Activated T-cell treated with anti-CD3 and anti-CD28 coated beads, Interleukin-2, amount 50 U/mL, for 72 hours (primary cell): ENCODE data around the gene RNF8. TPM values are rescaled to one million over a fixed set of nuclear protein-coding genes. Genes with fewer than 3 reads are reported as not detected.
A peak's percentile ranks its signal among the peaks of the same experiment; 100 is the strongest.
"Not testable (repeated sequence)": the region's sequence is repeated elsewhere in the genome, so short reads cannot be mapped to it uniquely, and the experiment has no call there.

Experiments used
- ATAC-seq, 2 donors: fragments of 150-1000 bp; cut with Tn5 transposase; replicated peaks in 1 of 2; 2 replicates each; pipeline ENCODE4 v1.10.0; 2021; ENCODE audit warnings: moderate library complexity in 2 of 2, mild to moderate bottlenecking in 1 of 2
- DNase-seq, 2 donors: peaks; one replicate each; pipeline ENCODE4 v3.0.0; 2021 to 2022; ENCODE audit warnings: mixed read lengths in 1 of 2
- H3K27ac Mint-ChIP-seq: one replicate; pipeline ENCODE4 v1.8.0; 2022; ENCODE audit warnings: mild to moderate bottlenecking, moderate library complexity, mixed read lengths
- H3K27me3 Mint-ChIP-seq: one replicate; pipeline ENCODE4 v1.8.0; 2022; ENCODE audit warnings: low read depth, mixed read lengths
- H3K36me3 Mint-ChIP-seq, 2 donors: one replicate each; pipeline ENCODE4 v1.8.0; 2022; ENCODE audit warnings: mixed read lengths in 2 of 2, mild to moderate bottlenecking in 1 of 2; ENCODE audit not compliant: insufficient read depth in 2 of 2
- H3K4me1 Mint-ChIP-seq: one replicate; pipeline ENCODE4 v1.8.0; 2022; ENCODE audit warnings: low read depth, mixed read lengths
- H3K4me3 Mint-ChIP-seq, 2 donors: one replicate each; pipeline ENCODE4 v1.8.0; 2022; ENCODE audit warnings: mild to moderate bottlenecking in 2 of 2, mixed read lengths in 2 of 2, moderate library complexity in 2 of 2
- H3K9me3 Mint-ChIP-seq, 2 donors: one replicate each; pipeline ENCODE4 v1.8.0; 2022; ENCODE audit warnings: mixed read lengths in 2 of 2
- total RNA-seq, 2 donors: library from RNA; stranded (reverse); gene quantifications; one replicate each; pipeline ENCODE4 v1.2.3, GENCODE V29; 2022

RNF8 gene
- total RNA-seq, 2 donors from 2014 or later: 19.3 to 24.7 TPM

GRCh38 chr6:37331047-37331446 is 22.7 kb upstream of the RNF8 start:
- no peak for ATAC-seq
- Mint-ChIP-seq H3K36me3 (no peaks in the 10 kb centered on the region), H3K27me3 (no peaks in the 10 kb centered on the region), H3K4me3 (no peak overlapping the region), H3K9me3 (no peaks in the 10 kb centered on the region), H3K4me1 (peaks cover 12% of the 10 kb centered on the region), H3K27ac (no peak overlapping the region)
- DNase-seq: no peak

GRCh38 chr6:37332894-37333293 is 20.9 kb upstream of the RNF8 start:
- H3K36me3 Mint-ChIP-seq: no peaks in the 10 kb centered on the region
- ATAC-seq (peak; percentile 68 to 69), DNase-seq (no peak)
- H3K4me1 Mint-ChIP-seq: peaks cover 12% of the 10 kb centered on the region
- H3K4me3 Mint-ChIP-seq: no peak overlapping the region
- H3K9me3 Mint-ChIP-seq: no peaks in the 10 kb centered on the region
- peak overlapping the region; percentile 47 for H3K27ac Mint-ChIP-seq
- no peaks in the 10 kb centered on the region for H3K27me3 Mint-ChIP-seq

DNA sequence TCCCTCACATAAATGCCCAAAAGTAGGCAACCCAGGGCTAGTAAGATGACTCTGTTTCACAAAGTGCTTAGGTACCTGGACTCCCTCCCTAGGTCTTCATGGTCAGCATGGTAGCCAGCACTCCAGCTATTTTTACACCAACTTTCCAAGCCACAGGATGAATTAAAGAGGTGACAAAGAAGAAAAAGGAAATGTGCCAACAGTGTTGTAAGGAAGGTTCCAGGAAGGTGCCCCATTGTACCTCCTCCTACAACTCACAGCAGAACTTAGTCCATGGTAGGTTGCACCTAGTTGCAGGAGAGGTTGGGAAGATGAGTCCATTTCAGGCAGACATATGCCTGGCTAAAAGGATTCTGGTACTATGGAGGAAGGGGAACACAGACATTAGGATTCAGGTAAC is 19.7 kb upstream of the RNF8 start:
- peaks cover 12% of the 10 kb centered on the region for H3K4me1 Mint-ChIP-seq
- no peak overlapping the region for H3K4me3 Mint-ChIP-seq
- H3K36me3 Mint-ChIP-seq: no peaks in the 10 kb centered on the region
- H3K27ac Mint-ChIP-seq: no peak overlapping the region
- H3K9me3 Mint-ChIP-seq: no peaks in the 10 kb centered on the region
- no peak for DNase-seq
- no peak for ATAC-seq
- no peaks in the 10 kb centered on the region for H3K27me3 Mint-ChIP-seq

- not testable (repeated sequence) for DNase-seq, ATAC-seq, H3K9me3 Mint-ChIP-seq, H3K36me3 Mint-ChIP-seq, H3K4me1 Mint-ChIP-seq, H3K4me3 Mint-ChIP-seq, H3K27ac Mint-ChIP-seq
- H3K27me3 Mint-ChIP-seq: peaks cover 14% of the 10 kb centered on the region
Measured at GRCh38 chr6:37338317-37338716, 15.5 kb upstream of the RNF8 start.

- H3K36me3 Mint-ChIP-seq: no peaks in the 10 kb centered on the region
- H3K9me3 Mint-ChIP-seq: no peaks in the 10 kb centered on the region
- no peak overlapping the region for H3K4me3 Mint-ChIP-seq
- no peaks in the 10 kb centered on the region for H3K4me1 Mint-ChIP-seq
- H3K27ac Mint-ChIP-seq: no peak overlapping the region
- H3K27me3 Mint-ChIP-seq: peaks cover 19% of the 10 kb centered on the region
- no peak for DNase-seq
- ATAC-seq: no peak
Measured at GRCh38 chr6:37338745-37339255, 15.0 kb upstream of the RNF8 start.

- Mint-ChIP-seq H3K27ac (no peak overlapping the region), H3K4me1 (peaks cover 6% of the 10 kb centered on the region), H3K27me3 (peaks cover 28% of the 10 kb centered on the region), H3K4me3 (no peak overlapping the region), H3K9me3 (no peaks in the 10 kb centered on the region), H3K36me3 (no peaks in the 10 kb centered on the region)
- DNase-seq (no peak), ATAC-seq (no peak)
Measured at GRCh38 chr6:37339741-37340638, 13.8 kb upstream of the RNF8 start.

DNA sequence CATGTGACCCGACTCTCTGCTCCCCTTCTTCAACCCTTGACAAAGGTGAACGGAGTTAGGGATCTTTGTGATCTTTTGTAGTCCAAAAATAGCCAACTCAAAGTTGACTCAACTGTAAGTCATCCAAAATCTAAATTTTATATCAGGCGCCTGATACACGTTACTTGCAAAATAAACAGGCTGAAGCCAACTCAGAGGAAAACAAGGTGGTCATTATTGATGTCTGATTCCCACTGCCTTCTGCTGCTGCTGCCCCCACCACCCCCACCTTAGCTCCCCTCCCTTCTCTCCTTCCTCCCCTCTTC is 13.2 kb upstream of the RNF8 start:
- Mint-ChIP-seq H3K4me3 (no peak overlapping the region), H3K36me3 (no peaks in the 10 kb centered on the region), H3K9me3 (no peaks in the 10 kb centered on the region), H3K27ac (no peak overlapping the region), H3K27me3 (peaks cover 28% of the 10 kb centered on the region), H3K4me1 (peaks cover 6% of the 10 kb centered on the region)
- no peak for DNase-seq
- no peak for ATAC-seq

DNA sequence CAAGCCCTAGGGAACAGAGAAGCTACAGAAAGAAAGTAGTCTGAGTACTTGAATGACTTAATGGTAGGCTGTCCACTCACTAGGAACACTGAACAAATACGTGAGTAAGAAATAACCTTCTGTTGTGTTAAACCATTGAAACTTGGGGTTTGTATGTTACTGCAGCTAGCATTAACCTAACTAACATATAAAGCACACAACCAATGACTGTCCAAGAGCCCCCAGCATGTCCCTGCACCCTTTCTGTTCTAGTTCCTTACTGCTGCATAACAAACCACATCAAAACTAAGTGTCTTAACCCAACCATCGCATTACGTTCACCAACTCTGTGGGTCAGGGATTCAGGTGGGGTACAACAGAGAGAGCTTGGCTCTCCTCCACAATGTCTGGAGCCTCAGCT is 10.5 kb upstream of the RNF8 start:
- Mint-ChIP-seq H3K27me3 (peaks cover 34% of the 10 kb centered on the region), H3K4me3 (no peak overlapping the region), H3K4me1 (peaks cover 6% of the 10 kb centered on the region), H3K27ac (no peak overlapping the region), H3K36me3 (no peaks in the 10 kb centered on the region), H3K9me3 (peaks cover 0 to 4% of the 10 kb centered on the region in 2 donors)
- ATAC-seq: no peak
- DNase-seq: no peak

DNA sequence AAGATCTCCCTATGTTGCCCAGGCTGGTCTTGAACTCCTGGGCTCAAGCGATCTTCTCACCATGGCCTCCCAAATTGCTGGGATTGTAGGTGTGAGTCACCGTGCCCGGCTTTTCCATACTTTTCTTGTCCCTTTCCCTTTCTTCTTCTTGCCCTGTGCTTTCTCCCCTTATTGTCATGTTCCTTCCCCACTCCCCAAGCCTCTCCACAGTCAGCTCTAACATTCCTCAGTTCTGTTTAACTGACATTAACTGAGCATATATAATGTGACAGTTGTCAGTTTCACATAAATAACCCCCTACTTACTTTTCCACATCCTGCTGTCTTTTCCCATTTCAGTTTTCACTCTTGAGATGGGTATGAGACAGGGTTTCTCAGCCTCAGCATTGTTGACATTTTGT is 9.5 kb upstream of the RNF8 start:
- no peak for DNase-seq
- Mint-ChIP-seq H3K4me1 (peaks cover 6% of the 10 kb centered on the region), H3K9me3 (peaks cover 0 to 4% of the 10 kb centered on the region in 2 donors), H3K36me3 (no peaks in the 10 kb centered on the region), H3K27ac (no peak overlapping the region), H3K4me3 (no peak overlapping the region), H3K27me3 (peaks cover 34% of the 10 kb centered on the region)
- ATAC-seq: no peak

DNA sequence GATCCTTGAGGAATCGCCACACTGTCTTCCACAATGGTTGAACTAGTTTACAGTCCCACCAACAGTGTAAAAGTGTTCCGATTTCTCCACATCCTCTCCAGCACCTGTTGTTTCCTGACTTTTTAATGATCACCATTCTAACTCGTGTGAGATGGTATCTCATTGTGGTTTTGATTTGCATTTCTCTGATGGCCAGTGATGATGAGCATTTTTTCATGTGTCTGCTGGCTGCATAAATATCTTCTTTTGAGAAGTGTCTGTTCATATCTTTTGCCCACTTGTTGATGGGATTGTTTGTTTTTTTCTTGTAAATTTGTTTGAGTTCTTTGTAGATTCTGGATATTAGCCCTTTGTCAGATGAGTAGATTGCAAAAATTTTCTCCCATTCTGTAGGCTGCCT is 8.0 kb upstream of the RNF8 start:
- not testable (repeated sequence) for DNase-seq, ATAC-seq

GRCh38 chr6:37347177-37347576 is 6.6 kb upstream of the RNF8 start:
- no peak for ATAC-seq
- DNase-seq: no peak
- no peak overlapping the region for H3K4me3 Mint-ChIP-seq
- H3K9me3 Mint-ChIP-seq: peaks cover 0 to 4% of the 10 kb centered on the region in 2 donors
- no peaks in the 10 kb centered on the region for H3K36me3 Mint-ChIP-seq
- no peak overlapping the region for H3K27ac Mint-ChIP-seq
- peaks cover 6% of the 10 kb centered on the region for H3K4me1 Mint-ChIP-seq
- H3K27me3 Mint-ChIP-seq: peaks cover 31% of the 10 kb centered on the region

More for the DNA sequence above, 8.0 kb upstream of the RNF8 start:
- not testable (repeated sequence) for H3K36me3 Mint-ChIP-seq, H3K4me3 Mint-ChIP-seq, H3K27ac Mint-ChIP-seq, H3K9me3 Mint-ChIP-seq, H3K4me1 Mint-ChIP-seq
- peaks cover 34% of the 10 kb centered on the region for H3K27me3 Mint-ChIP-seq

- peaks cover 0 to 4% of the 10 kb centered on the region in 2 donors for H3K9me3 Mint-ChIP-seq
- H3K4me3 Mint-ChIP-seq: no peak overlapping the region
- H3K27me3 Mint-ChIP-seq: peaks cover 26% of the 10 kb centered on the region
- H3K27ac Mint-ChIP-seq: no peak overlapping the region
- peaks cover 11% of the 10 kb centered on the region for H3K4me1 Mint-ChIP-seq
- H3K36me3 Mint-ChIP-seq: no peaks in the 10 kb centered on the region
- no peak for DNase-seq
- no peak for ATAC-seq
Measured at GRCh38 chr6:37347670-37348111, 6.1 kb upstream of the RNF8 start.

DNA sequence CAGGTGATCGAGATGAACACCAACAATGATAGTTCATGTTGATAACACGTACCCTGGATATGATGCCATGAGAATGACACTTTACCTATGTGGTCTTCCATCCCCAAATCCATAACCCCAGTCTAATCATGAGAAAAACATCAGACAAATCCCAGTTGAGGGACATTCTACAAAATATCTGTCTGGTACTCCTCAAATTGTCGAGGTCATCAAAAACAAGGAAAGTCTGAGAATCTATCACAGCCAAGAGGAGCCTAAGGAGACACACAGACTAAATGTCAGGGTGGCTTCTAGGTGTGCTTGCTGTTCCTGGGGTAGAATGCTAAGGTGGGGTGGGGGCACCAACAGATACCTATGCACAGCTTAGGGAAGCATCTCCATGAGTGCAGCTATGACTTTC is 2.8 kb upstream of the RNF8 start:
- Mint-ChIP-seq H3K27me3 (peaks cover 6% of the 10 kb centered on the region), H3K27ac (no peak overlapping the region), H3K4me3 (no peak overlapping the region), H3K36me3 (peaks cover 4 to 10% of the 10 kb centered on the region in 2 donors), H3K4me1 (peaks cover 26% of the 10 kb centered on the region), H3K9me3 (peaks cover 0 to 4% of the 10 kb centered on the region in 2 donors)
- ATAC-seq (no peak), DNase-seq (no peak)

- Mint-ChIP-seq H3K4me3 (peak overlapping the region; percentile 53 to 60), H3K9me3 (no peaks in the 10 kb centered on the region), H3K27me3 (no peaks in the 10 kb centered on the region), H3K36me3 (peaks cover 4 to 10% of the 10 kb centered on the region in 2 donors), H3K27ac (no peak overlapping the region), H3K4me1 (peaks cover 33% of the 10 kb centered on the region)
- DNase-seq (no peak), ATAC-seq (no peak)
Measured at GRCh38 chr6:37352384-37352783, 1.4 kb upstream of the RNF8 start.
